NCI-H2171 treated with DMSO at 0.1 percent for 48 hours (cell line): ENCODE data around the gene WDFY4.

Experiments
- DNase-seq: peaks from one replicate; lab custom pipeline; 2025; lab: John Stamatoyannopoulos, UW

Gene WDFY4

GRCh38 chr10:48944171-48944570 lies 259.5 kb downstream of the WDFY4 start:
- no peak for DNase-seq

GRCh38 chr10:48945441-48946130 lies 260.9 kb downstream of the WDFY4 start:
- no peak for DNase-seq

- no peak for DNase-seq
Observed at GRCh38 chr10:48946332-48946731, 261.7 kb downstream of the WDFY4 start.

- DNase-seq, result no peak
Observed at GRCh38 chr10:48946891-48947500, 262.3 kb downstream of the WDFY4 start.

- no peak for DNase-seq
Observed at GRCh38 chr10:48947690-48948469, 263.2 kb downstream of the WDFY4 start.

- DNase-seq, result no peak
Observed at GRCh38 chr10:48948470-48949037, 263.9 kb downstream of the WDFY4 start.

GRCh38 chr10:48951707-48952106 lies 267.0 kb downstream of the WDFY4 start:
- no peak for DNase-seq

- DNase-seq, result no peak
Observed at GRCh38 chr10:48957361-48958151, 272.9 kb downstream of the WDFY4 start.

GRCh38 chr10:48958598-48959190 lies 274.0 kb downstream of the WDFY4 start:
- no peak for DNase-seq

GRCh38 chr10:48964038-48964437 lies 279.4 kb downstream of the WDFY4 start:
- DNase-seq, result no peak

GRCh38 chr10:48965460-48965859 lies 280.8 kb downstream of the WDFY4 start:
- DNase-seq, result no peak

GRCh38 chr10:48968036-48968435 lies 283.4 kb downstream of the WDFY4 start:
- no peak for DNase-seq

GRCh38 chr10:48970046-48970445 lies 285.4 kb downstream of the WDFY4 start:
- no peak for DNase-seq

- no peak for DNase-seq
Observed at GRCh38 chr10:48970654-48971053, 286.0 kb downstream of the WDFY4 start.

- DNase-seq, result no peak
Observed at GRCh38 chr10:48973065-48973464, 288.4 kb downstream of the WDFY4 start.

- no peak for DNase-seq
Observed at GRCh38 chr10:48974510-48975156, 290.0 kb downstream of the WDFY4 start.

- no peak for DNase-seq
Observed at GRCh38 chr10:48976196-48976595, 291.5 kb downstream of the WDFY4 start.

- DNase-seq, result no peak
Observed at GRCh38 chr10:48978318-48978717, 293.6 kb downstream of the WDFY4 start.

- DNase-seq, result no peak
Observed at GRCh38 chr10:48981310-48981907, 296.7 kb downstream of the WDFY4 start.

GRCh38 chr10:48982584-48982983 lies 297.9 kb downstream of the WDFY4 start:
- no peak for DNase-seq
